AG09309 (cell line): ENCODE data around the gene C3orf22.

ENCODE experiments used
- DNase-seq: peaks from one replicate; pipeline ENCODE4 v3.0.0-alpha.2; 2010; ENCODE audit warnings: low read depth
- H3K4me3 ChIP-seq: 2 replicates; pipeline ENCODE4 v1.5.1; 2011; ENCODE audit warnings: mild to moderate bottlenecking, low read depth, low read length, moderate library complexity; ENCODE audit not compliant: control insufficient read depth
- TF ChIP-seq, protein P1 (sequence below): IDR thresholded peaks from 2 replicates; pipeline ENCODE4 v1.5.1; 2011; ENCODE audit warnings: mild to moderate bottlenecking, low read depth, low read length, inconsistent platforms; ENCODE audit not compliant: insufficient read depth, control insufficient read depth; ENCODE audit errors: missing control alignments

The C3orf22 gene

DNA sequence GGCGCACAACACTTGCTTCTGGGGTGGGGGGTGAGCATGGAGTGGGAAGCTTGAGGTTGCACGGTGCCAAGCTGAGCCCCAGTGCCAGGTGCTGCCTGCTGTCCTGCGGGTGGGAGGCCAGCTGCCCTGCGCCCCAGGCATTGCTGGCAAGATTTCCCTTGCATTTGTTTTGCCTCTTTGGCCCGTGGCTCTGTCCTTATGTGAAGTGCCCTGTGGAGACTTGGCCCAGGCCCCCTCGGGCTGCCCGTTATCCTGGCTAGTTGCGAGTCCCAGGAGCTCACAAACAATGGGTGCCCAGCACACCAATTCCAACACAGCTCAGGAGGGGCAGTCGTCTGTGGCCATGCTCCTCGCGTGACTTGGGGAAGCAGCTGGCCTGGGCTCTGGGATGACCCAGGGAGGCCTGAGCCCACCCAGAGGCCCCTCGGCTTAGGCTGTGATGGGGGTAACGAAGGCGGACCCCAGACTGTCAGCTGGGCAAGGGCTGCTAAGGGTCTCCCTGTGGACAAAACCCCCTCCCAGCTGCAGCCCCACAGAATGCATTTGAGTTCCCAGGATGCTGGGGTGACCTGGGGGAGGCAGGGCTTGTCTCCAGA, 5.9 kb downstream of the C3orf22 start:
- no peak overlapping the region for H3K4me3 ChIP-seq
- TF ChIP-seq, protein P1, sequence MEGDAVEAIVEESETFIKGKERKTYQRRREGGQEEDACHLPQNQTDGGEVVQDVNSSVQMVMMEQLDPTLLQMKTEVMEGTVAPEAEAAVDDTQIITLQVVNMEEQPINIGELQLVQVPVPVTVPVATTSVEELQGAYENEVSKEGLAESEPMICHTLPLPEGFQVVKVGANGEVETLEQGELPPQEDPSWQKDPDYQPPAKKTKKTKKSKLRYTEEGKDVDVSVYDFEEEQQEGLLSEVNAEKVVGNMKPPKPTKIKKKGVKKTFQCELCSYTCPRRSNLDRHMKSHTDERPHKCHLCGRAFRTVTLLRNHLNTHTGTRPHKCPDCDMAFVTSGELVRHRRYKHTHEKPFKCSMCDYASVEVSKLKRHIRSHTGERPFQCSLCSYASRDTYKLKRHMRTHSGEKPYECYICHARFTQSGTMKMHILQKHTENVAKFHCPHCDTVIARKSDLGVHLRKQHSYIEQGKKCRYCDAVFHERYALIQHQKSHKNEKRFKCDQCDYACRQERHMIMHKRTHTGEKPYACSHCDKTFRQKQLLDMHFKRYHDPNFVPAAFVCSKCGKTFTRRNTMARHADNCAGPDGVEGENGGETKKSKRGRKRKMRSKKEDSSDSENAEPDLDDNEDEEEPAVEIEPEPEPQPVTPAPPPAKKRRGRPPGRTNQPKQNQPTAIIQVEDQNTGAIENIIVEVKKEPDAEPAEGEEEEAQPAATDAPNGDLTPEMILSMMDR, result no peak
- DNase-seq, result no peak

DNA sequence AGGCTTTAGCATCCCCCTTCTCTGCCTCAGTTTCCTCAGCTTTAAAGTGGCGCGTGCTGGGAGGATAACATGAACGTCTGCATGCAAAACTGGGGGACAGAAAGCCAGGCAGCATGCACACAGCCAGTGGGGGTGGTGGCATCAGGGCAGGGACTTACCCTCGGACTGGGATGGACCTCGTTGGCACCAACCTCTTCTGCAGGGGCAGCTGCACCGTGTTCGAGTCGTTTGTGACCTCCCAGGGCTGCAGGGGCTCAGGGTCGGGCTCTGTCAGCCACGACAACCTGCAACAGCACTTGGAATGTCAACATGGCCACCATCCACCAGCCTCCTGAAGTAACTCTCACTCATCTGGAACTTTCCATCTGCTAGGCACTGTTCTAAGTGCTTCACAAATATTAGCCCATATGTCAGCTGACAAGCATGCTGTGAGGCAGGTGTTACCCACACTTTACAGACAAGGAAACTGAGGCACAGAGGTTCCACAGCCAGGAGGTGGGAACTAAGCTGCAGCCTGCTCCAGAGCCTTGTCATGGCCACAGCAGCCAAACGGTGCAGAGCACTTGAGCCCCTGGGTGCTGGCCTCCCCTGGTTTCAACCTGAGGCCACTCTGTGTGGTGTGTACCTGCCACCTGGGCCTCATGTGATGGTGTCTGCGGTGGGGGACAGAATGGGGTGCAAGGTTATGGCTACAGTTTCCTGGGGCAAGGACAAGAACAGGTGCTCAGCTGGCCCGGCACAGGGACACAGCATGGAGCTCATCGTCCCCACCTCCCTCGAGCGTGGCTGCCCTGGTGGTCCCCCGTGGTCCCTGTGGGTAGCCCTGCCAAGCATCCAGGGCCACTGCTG, 6.7 kb downstream of the C3orf22 start:
- H3K4me3 ChIP-seq, result no peak overlapping the region
- no peak for DNase-seq
- TF ChIP-seq, protein P1, result no peak

DNA sequence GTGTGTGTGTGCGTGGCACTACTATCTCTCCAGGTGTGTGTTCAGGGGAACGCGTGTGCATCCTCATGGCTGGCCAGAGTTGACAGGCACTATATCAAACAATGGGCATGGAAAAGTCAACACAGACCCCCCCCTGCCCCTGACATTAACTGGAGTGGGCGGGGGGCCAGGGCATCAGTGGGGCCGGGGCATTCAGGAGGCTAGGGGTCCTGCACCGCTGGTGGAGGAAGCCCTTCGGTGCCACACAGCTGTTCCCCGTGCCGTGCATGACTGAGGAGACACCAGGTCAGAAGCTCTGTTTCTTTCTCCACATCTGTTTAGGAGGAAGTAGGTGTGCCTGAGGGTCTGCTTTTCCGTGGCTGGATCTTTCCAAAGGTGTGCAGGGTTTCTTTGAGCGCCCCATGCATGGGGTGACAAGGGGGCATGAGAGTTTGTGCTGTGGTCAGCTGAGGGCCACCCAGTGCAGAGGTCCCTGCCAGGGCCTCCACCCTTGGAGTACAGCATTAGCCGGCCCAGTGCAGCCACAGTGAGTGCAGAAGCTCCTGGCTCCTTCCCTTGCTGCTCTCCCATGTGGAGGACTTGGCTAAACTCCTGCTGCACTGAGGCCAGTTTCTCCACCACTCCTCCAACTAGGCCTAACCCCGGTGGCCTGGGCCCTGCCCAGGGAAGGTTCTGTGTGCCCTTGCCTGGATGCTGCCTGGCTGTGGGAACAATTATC, 7.5 kb downstream of the C3orf22 start:
- no peak for DNase-seq
- H3K4me3 ChIP-seq, result no peak overlapping the region
- TF ChIP-seq, protein P1, result no peak

DNA sequence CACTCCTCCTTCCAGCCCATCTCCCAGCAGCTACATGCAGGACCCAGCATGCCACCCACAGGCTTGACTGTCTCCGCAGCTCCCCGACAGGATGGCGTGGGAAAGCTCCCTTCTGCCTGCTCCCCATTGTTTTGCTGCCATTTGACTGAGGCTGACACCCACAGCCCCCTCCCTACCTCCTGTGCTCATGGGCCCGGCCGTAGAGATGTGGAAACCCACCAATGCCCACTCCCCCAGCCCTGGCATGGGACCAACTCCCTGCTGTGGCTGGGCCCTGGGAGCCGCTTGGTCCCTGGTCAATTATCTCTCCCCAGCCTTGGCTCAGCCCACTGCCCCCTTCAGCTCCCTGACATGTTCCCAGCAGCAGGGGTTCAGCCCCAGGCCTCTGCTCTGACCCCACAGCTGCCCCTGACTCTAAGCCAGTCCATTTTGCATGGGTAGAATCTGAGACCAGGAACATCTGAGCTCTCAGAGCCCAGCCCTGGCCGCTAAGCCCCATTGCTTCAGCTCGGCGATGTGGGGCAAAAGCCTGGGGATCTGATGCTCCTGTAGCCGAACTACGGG, 8.2 kb downstream of the C3orf22 start:
- TF ChIP-seq, protein P1, result no peak
- DNase-seq, result no peak
- no peak overlapping the region for H3K4me3 ChIP-seq

DNA sequence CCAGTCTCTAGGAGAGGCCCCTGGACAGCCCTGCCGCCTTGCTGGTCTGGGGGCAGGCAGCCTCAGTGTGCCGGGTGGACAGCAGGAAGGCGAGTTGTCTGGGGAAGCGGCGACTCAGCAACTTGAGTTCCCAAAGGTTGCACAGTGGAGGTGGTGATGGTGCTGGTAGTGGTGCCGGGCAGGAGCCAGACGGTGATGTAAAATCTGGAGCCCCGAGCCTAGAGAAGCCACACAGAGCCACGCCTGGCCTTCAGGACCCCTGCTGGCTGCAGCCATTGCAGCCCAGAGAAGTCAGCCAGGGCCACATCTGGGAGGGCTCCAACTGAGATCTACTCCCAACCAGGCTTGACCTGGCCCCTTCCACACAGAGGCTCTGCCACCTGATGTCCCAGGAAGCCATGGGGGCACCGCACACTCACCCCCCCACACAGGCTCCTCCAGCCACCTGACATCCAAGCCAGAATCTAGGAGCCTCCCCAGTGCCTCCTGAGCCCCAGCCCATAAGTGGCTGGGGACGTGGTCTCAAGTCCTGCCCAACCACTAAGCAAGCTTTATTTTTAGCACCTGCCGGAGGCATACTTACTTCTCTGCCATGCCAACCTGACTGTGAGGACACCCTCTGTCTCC, 8.8 kb downstream of the C3orf22 start:
- DNase-seq, result no peak
- TF ChIP-seq, protein P1, result no peak
- H3K4me3 ChIP-seq, result no peak overlapping the region
